ENCODE results near the gene EFS.

GRCh38 chr14:23360496-23360895 is 4.5 kb downstream of the EFS start:
- TF ChIP-seq CTCF (IDR thresholded peaks at IDR 0.05; ENCODE audit: poor library complexity) (no peak), EZH2 (IDR thresholded peaks at IDR 0.05; ENCODE audit: borderline replicate concordance) (no peak), EZH2phosphoT487 (IDR thresholded peaks at IDR 0.05; ENCODE audit: low read depth, severe bottlenecking, unreplicated experiment) (no peak)
